DMS153 treated with DMSO at 0.1 percent for 48 hours (cell line): ENCODE results near the gene UST.
"Not testable (repeated sequence)": the region's sequence is repeated elsewhere in the genome, so short reads cannot be mapped to it uniquely, and the experiment has no call there.

Experiments
- DNase-seq: peaks from one replicate; lab custom pipeline; 2025; ENCODE audit not compliant: unreplicated experiment; lab: John Stamatoyannopoulos, UW

UST gene

DNA sequence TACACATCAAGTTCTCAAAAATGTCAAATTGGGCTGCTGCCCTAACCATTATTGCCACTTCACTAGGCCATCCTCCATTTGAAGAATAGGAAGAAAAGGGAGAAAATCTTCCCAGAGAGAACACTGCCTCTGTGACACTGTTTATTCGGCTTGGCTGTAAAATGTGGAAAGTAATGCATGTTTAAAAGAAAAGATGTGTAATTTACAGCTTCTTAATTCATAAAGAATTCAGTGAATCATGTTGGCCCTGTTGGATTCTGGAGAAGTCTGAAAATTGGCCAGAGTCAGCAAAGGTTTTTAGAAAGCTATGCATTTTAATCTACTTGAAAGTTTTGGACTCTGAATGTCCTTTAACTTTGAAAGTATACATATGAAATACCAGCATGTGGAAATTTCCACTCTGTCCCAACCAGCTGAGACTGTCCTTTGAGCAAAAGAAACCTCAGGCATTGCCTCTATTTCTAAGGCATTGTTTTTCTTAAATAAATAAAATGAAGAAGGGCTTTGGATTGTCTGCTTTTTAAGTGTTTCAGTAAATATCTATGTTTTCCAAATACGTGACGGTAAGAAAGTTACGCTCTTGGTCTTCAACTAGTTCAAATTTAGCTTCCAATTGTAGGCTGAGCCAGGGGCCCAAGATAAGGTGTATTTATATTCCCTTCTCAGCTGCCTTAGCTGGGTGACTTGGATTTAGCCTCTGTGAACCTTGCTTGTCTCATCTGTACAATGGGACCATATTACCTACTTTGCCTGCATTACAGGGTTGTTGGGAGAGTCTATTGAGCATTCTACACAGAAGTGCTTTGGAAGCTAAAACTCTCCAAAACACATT lies 222.2 kb downstream of the UST start:
- DNase-seq = no peak

DNA sequence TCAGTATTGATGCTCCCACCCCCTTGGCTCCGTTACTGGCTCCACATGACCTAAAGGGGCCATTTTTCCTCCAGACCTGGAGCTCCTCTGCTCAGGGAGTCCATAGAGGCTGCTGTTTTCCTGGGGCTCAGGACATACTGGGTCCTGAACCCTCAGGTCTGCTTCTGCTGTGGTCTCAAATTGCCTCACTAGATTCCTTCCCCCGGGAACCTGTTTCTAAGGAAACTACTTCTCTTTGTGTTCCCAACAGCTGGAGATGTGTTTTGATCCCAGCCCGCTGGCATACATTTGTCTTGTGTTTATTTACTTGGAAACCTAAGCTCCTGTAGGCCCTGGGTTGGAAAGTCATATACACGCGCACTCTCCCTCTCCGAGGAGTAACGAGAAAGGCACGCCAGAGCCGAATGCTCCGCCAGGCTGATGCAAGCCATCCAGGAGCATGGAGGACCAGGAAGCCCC lies 222.8 kb downstream of the UST start:
- DNase-seq = peak; percentile 48

DNA sequence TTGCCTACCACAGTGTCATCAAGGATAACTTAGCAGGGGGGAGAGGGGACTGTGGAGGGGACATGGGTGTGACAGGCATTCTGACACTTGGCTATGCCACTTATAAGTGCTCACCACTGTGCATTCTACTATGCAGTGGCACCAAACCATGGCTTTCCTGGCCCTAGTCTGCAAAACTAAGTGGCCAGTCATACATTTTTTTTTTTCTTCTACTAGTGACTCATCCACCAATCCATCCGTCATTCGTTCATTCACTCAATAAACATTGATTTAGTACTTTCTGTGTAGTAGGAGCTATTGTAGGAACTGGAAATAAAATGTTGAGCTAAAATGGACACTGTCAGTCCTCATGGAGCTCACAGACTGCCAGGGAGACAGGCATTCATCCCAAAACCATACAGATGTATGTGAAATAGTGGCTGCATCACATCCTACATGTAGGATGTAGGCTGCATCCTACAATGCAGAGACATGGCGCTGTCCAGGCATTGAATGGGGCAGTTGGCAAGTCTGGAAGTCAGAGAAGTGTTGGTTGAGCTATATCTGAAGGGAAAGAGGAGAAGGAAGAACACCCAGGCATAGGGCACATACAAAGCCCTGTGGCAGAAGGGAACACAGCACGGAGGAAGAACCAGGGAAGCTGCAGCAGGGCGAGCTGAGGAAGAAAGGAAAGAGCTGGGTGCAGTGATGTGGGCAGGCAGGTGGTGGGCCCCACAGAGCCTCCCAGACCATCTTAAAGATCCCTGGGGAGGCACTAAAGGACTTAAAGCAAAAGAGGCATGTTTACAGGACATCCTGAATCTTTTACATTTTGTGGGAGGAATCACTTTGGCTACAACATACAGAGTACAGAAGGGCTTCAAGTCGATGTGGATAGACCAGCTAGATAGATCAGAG lies 224.4 kb downstream of the UST start:
- no peak for DNase-seq

DNA sequence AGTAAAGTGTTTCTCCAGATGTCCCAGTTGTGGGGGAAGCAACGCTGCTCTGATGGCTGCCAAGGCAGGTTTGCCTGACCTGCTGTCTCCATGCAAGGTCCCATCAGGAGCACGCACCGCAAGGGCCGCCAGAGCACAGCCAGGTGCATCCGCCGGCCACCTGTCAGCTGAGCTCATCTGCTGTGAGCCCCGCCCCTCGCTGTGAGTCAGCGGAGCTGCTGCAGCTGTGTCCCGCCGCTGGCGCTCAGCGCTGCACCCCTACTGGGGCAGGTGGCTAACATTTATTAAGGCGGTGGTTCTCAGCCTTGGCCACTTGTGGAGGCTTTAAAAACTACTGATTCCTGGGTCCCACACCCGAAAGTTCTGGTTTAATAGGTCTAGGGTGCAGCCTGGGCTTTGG lies 225.7 kb downstream of the UST start:
- DNase-seq = peak; percentile 68

DNA sequence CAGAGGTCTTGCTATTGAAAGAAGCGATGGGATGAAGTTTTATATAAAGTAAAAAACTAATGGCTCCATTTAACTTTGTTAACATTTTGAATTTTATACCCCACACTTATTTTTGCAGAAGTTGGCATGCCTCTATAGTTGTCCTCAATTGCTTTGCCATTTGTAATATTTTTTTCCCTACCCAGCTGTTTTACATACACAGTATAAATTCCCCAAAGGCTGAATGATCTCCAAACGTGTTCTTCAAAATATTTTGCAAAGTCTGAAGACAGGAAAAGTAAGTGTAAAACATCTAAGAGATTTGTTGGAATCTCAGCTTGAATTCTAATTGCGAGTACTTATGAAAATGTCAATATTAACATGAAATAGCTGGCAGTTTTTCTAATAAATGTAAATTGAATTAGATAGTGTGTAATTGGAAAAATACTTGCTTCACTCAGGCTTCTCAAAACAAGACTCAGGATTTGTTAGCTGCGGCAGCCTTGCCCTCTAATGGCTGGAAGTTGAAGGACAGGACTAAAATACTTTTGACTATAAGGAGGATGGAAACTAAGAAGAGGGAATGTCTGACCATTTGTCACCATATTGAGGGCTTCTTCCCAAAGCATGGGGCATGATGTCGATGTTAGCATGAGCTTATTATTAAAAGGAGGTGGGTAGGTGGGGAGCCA lies 226.8 kb downstream of the UST start:
- no peak for DNase-seq

DNA sequence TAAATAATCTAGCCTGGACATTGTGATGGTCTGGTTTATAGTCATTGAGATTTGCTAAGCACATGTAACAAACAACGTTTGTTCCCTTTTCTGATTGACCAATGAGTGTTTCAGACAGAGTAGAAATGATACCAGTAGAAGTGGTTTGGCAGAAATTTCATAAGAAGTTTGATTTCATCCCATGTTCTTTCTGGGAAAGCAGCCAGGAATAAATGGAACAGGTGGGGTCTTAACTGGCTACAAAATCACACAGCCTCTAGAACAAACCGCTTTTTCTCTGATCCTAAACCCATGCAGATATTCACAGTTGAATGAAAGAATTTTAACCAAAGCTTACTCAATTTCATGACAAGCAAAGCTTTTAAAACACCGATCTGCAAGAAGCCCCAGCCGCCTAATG lies 227.5 kb downstream of the UST start:
- DNase-seq = no peak

DNA sequence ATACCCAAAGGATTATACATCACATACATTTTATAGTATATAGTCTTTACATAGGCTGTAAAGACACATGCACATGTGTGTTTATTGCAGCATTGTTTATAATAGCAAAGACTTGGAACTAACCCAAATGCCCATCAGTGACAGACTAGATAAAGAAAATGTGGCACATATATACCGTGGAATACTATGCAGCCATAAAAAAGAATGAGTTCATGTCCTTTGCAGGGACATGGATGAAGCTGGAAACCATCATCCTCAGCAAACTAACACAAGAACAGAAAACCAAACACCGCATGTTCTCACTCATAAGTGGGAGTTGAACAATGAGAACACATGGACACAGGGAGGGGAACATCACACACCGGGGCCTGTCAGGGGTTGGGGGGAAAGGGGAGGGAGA lies 231.5 kb downstream of the UST start:
- DNase-seq = not testable (repeated sequence)

DNA sequence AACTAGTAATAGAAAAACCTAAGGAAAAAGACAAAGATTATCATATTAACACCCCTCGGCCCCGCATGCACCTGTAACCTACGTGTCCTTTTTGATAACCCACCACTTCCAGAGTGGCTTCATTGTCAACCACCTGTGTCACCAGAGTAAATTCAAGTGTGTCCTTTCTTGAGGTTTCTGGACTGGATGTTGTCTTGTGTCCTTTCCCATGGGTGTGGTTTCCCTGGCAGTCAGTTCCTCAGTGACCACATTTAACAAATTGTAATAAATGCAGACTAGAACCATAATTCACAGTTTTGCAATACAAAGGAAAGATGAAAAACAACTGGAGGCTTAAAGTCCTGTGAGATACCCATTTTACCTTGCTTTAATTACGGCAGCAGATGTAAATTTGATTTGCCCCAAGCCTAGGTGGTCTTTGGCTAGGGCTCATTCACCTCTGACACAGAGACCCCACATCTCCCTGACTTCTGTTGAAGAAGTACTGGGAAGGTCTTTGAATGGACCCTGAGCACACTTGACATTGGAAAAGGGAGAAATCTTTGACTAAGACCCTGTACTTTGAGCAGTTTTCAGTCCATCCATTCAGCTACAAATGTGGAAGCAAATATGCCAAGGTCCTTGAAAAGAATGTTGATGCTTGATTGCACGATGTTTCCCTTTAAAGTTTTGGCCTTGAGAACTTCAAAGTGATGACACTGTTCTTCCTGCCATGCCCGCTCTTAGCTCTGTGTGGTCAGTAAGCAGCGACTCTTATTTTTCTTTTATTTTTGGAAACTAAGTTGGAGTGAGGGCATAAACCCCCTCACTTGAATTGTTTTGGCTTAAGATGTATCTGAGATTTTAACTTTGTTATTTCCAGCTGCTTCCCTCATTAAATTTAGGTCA lies 232.4 kb downstream of the UST start:
- no peak for DNase-seq

DNA sequence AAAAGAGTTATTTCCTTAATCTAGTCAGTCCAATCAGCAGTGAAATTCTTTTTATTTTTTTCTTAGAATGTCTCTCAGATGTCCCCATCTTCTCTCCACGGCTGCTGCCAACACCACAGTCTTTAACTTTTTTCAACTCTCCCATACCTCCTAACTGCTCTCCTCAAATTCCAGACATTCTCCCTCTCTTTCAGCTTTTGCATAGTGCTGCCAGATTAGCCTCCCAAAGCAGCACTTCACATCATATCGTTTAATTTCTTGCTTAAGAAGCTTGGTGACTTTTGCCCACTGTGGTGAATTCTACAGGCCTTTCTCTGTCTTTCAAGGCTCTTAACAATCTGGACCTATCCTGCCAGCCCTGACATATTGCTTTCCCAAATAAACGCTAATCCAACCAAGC lies 233.4 kb downstream of the UST start:
- no peak for DNase-seq

DNA sequence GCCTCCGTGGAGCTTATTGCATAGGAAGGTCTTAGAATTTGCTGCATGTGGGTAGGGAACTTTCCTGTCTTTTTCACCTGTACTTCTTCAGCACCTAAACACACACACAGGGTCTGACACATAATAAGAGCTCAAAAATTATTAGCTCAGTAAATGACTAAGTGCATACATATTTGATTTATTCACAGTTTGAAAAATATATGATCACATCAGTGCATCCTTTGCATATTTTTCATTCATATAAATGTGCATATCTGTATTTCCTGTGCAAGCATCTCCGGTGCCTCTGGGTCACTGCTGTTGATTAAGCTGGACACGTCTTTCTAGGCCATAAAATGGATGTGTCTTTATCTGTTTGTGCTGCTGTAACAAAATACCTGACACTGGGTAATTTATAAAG lies 234.7 kb downstream of the UST start:
- DNase-seq = no peak

DNA sequence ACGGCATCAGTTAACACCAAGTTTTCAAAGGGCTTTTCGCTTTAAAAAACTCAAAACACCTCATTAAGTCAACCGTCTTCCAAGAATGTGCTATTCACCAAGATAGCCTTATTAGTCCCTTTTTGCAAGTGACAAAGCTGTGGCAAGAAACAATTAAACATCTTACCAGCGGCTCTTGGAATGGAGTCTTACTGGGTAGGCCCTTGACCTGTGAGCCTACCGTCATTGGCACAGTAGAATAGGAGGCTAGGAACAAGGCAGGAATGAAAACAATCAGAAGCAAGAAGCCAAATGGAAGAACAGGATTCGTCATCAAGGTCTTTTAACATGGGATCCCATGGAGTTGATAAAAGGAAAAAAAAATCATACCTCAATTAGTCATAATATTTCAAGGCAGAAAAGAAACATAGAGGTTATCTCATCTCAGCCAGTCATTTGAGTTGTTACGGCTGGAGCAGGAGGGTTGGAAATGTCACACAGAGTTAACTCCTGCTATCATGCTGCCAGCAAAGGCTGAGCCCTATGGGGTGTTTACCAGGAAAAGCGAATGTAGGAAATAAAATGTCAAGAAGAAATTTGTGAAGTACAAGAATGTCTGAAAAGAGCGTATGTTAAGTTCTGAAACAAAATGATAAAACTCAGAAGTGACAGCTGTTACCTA lies 236.4 kb downstream of the UST start:
- DNase-seq = no peak

DNA sequence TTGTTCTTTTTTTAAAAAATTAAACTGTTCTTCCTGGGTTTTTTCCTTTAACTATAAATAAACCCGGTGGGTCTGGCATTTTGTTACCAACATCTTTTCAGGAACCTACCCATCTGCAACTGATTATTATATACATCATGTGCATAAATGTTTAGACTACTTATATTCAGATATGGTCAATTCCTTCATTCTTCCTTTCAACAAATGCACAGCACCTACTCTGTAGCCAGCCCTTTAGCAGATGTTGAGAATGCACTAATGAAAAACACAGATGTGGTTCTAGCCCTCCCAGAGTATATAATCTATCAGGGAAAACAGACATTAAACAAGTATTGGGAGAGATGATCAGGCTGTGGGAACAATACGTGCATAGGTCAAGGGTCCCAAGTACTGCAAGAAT lies 237.1 kb downstream of the UST start:
- no peak for DNase-seq

DNA sequence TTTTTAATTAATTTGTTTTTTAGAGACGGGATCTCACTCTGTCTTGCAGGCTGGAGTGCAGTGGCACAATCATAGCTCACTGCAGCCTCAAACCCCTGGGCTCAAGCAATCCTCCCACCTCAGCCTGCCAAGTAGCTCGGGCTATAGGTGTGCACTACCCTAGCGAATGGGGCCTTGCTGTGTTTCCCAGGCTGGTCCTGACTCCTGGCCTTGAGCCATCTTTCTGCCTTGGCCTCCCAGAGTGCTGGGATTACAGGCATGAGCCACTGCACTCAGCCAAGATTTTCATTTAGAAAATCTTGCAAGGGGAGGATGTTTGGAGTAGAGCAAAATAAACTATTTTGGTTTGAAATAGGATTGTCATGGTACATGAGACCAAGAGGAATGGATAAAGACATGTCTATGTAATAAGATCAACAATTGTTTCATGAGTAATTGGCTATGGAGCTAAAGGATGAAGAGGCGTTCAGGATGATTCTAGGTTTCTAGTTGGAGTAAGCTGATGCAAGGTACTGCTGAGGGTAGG lies 237.8 kb downstream of the UST start:
- no peak for DNase-seq

DNA sequence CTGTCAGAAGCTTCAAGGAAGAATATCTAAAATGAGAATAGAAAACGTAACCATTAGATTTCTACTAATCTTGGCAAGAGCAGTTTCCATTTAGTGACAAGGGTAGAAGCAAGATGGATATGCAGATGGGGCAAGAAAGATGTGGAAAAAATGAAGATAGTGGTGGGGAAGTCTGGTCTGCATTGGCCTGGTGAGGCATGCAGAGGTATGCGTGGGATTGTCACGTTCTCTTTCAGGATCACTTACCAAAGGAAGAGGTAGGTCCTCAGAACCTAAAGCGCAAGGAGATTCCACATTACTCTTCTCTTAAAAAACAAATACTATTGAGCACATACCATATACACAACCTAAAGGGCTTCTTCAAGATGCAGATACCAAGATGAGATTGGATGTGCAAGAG lies 238.7 kb downstream of the UST start:
- DNase-seq = no peak

DNA sequence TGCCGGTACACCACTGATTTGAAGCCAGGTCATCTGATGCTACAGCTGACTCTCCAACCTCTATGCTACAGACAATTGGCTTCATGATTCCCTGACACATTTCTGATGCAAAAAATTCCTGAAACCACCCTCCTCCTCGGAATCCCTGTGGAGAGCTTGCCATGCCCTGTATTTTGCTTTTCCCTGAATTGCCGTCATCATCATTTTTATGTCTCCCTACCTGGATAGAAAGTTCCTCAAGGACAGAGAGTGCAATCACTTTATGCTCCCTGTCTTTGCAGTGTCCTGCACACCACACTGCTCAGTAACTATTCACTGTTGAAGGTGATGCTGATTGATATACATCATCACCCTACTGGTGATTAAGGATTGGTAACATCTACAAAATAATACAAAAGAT lies 239.8 kb downstream of the UST start:
- DNase-seq = no peak

DNA sequence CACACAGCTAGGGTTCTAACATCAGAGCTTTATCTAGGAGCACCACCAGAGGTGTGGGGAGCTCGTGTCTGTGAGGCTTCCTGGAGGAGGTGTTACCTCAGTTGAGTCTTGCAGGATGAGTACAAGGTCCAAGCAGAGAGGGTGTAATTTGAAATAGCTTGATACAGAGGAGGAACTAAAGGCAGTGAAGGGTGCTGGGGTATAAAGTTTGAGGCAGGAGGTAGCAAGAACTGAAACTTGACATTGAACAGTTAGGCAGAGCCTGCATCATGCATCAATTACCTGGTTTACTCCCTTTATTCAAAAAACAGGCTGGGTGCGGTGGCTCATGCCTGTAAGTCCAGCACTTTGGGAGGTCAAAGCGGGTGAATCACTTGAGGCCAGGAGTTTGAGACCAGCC lies 241.2 kb downstream of the UST start:
- DNase-seq = no peak

DNA sequence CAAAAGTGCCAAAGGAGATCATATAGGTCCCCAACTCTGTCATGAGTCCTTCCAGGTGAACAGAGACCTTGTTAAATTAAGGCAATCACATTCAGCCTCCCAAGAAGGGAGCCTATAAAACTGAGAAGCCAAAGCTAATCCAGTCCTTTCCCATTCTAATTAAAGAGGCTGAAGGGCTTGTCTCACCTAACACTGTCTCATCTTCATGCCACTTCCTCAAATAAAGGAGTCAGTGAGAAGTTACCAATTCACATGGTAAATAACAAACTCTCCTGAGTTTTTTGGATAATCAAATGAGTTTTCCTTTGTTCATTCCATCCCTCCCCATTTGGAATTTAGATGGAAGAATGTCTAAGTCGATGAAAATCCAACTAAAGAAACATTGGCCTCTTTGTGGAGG lies 242.8 kb downstream of the UST start:
- no peak for DNase-seq

DNA sequence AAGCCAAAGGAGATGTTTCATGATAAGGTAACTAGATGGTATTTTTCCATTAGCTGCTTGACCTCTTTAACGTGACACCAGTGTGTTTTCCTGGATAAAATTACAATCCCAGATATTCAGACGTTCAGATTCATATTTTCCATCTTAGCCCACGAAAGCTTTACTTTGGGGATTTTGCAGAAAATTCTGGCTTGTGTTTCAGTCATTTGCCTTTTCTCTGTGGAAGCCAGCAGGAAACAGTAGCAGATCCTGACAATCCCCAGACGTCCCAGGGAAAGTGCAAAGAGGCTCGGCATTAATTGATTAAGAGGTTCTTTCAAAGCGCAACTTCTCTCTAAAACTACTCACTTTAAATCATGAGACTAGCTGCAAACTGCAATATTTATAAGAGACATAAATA lies 243.6 kb downstream of the UST start:
- DNase-seq = no peak

DNA sequence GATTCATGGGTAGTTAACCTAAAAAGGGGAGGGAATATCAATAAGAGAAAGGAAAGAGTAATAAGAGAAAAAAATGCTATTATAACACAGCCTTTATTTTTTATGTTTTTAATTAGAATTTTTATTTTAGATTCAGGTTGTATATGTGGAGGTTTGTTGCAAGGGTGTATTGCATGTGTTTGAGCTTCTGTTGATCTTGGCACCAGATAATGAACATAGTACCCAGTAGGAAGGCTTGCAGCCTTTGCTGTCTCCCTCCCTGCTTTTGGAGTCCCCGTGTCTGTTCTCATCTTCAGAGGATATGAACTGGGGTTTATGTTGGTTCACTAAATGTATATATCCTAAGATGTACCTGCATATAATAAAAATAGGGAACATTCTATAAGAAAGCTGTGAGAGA lies 250.0 kb downstream of the UST start:
- DNase-seq = no peak

DNA sequence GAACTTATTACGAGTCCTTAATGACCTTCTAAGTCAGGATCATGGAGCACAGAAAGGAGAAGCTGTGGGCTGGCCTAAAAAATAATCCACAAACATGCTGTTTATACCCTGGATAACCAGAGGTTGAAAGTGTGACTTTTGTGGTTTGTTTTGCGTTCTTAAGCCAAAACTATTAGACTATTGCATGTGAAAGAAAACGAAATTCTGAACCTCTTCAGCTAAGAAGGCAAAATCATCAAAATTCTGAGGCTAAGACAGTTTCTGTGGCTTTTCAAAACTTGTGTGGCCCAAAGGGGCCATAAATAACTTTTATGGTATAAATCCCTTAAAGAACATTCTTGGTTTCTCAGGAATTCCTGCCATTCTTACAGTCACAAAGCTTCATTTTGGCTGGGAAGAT lies 251.0 kb downstream of the UST start:
- no peak for DNase-seq
